HEK293 (cell line): Measurements from ENCODE around the gene STK11.

ENCODE experiments used
- CTCF ChIA-PET: fragments of 350-600 bp; formaldehyde crosslinking; extraction: SDS; loops from one replicate; lab custom pipeline; 2021; ENCODE audit warnings: antibody characterized with exemption; lab: Yijun Ruan, JAX
- POLR2A ChIA-PET: fragments of 300-600 bp; formaldehyde crosslinking; extraction: SDS; loops from one replicate; lab custom pipeline; 2020; ENCODE audit warnings: antibody characterized with exemption, inconsistent platforms; lab: Yijun Ruan, JAX
- H3K27ac ChIP-seq: fragments of 200-500 bp; sonication (Bioruptor generic); 2 replicates; pipeline ENCODE4 v1.5.1; 2014; ENCODE audit warnings: low read depth, low read length, control low read depth, inconsistent platforms; ENCODE audit errors: extremely low read depth
- H3K36me3 ChIP-seq, 2 experiments: fragments of 200-500 bp in 1 of 2; sonication (Bioruptor generic) in 1 of 2; 1 replicate in 1 of 2; 2 replicates in 1 of 2; pipeline ENCODE4 v1.5.1; 2014 to 2017; ENCODE audit warnings: inconsistent platforms in 2 of 2, low read length in 2 of 2; ENCODE audit not compliant: control insufficient read depth in 2 of 2, insufficient read depth in 1 of 2
- H3K4me1 ChIP-seq: fragments of 200-500 bp; sonication (Bioruptor generic); 2 replicates; pipeline ENCODE4 v1.5.1; 2014; ENCODE audit warnings: mild to moderate bottlenecking, low read length, inconsistent platforms; ENCODE audit not compliant: control insufficient read depth, insufficient read depth
- H3K4me3 ChIP-seq: 2 replicates; pipeline ENCODE4 v1.5.1; 2011; ENCODE audit warnings: low read depth, mild to moderate bottlenecking, control low read depth, low read length, moderate library complexity
- H3K9me3 ChIP-seq: fragments of 200-500 bp; sonication (Bioruptor generic); 2 replicates; pipeline ENCODE4 v1.5.1; 2014; ENCODE audit warnings: low read depth, low read length, inconsistent platforms; ENCODE audit not compliant: control insufficient read depth, insufficient read depth
- BCL11A ChIP-seq: fragments of 450-650 bp; formaldehyde crosslinking; IDR thresholded peaks from 2 replicates; pipeline ENCODE4 v1.5.1; 2016; ENCODE audit warnings: low read depth, missing biosample characterization, missing genetic modification characterization
- EGR2 ChIP-seq: fragments of 450-650 bp; formaldehyde crosslinking; IDR thresholded peaks from 2 replicates; pipeline ENCODE4 v1.5.1; 2016; ENCODE audit warnings: low read depth, missing biosample characterization, missing genetic modification characterization
- GLIS1 ChIP-seq: fragments of 450-650 bp; formaldehyde crosslinking; IDR thresholded peaks from 2 replicates; pipeline ENCODE4 v1.5.1; 2016; ENCODE audit warnings: missing biosample characterization, missing genetic modification characterization
- HIC1 ChIP-seq: fragments of 450-650 bp; formaldehyde crosslinking; IDR thresholded peaks from 2 replicates; pipeline ENCODE4 v1.5.1; 2016; ENCODE audit warnings: missing biosample characterization, missing genetic modification characterization
- KLF1 ChIP-seq: fragments of 450-650 bp; formaldehyde crosslinking; IDR thresholded peaks from 2 replicates; pipeline ENCODE4 v1.5.1; 2016; ENCODE audit warnings: missing biosample characterization, missing genetic modification characterization
- SP2 ChIP-seq: fragments of 450-650 bp; formaldehyde crosslinking; IDR thresholded peaks from 2 replicates; pipeline ENCODE4 v1.5.1; 2016; ENCODE audit warnings: missing biosample characterization, missing genetic modification characterization
- YY2 ChIP-seq: fragments of 450-650 bp; formaldehyde crosslinking; IDR thresholded peaks from 2 replicates; pipeline ENCODE4 v1.5.1; 2016; ENCODE audit warnings: missing biosample characterization, missing genetic modification characterization
- ZBTB49 ChIP-seq: fragments of 450-650 bp; formaldehyde crosslinking; IDR thresholded peaks from 2 replicates; pipeline ENCODE4 v1.5.1; 2016; ENCODE audit warnings: missing biosample characterization, missing genetic modification characterization, low read depth
- ZFHX2 ChIP-seq: fragments of 450-650 bp; formaldehyde crosslinking; conservative IDR thresholded peaks from 2 replicates; pipeline ENCODE4 v1.5.1; 2016; ENCODE audit warnings: missing biosample characterization, missing genetic modification characterization
- ZNF138 ChIP-seq: fragments of 450-650 bp; formaldehyde crosslinking; IDR thresholded peaks from 2 replicates; pipeline ENCODE4 v1.5.1; 2016; ENCODE audit warnings: missing biosample characterization, missing genetic modification characterization, borderline replicate concordance
- ZNF239 ChIP-seq: fragments of 450-650 bp; formaldehyde crosslinking; IDR thresholded peaks from 2 replicates; pipeline ENCODE4 v1.5.1; 2016; ENCODE audit warnings: missing biosample characterization, missing genetic modification characterization
- ZNF274 ChIP-seq, 2 experiments: fragments of 200-500 bp in 1 of 2; fragments of 450-650 bp in 1 of 2; sonication (Bioruptor generic) in 1 of 2; formaldehyde crosslinking in 1 of 2; IDR thresholded peaks; 2 replicates each; pipeline versions ENCODE4 v1.5.1 to v1.6.1; 2014 to 2016; ENCODE audit warnings: borderline replicate concordance in 1 of 2, inconsistent platforms in 1 of 2, low read length in 1 of 2, missing biosample characterization in 1 of 2, missing genetic modification characterization in 1 of 2
- ZNF350 ChIP-seq: fragments of 450-650 bp; formaldehyde crosslinking; IDR thresholded peaks from 2 replicates; pipeline ENCODE4 v1.5.0; 2017; ENCODE audit warnings: missing biosample characterization, mild to moderate bottlenecking, missing genetic modification characterization
- ZNF354C ChIP-seq: fragments of 450-650 bp; formaldehyde crosslinking; IDR thresholded peaks from 2 replicates; pipeline ENCODE4 v1.5.1; 2016; ENCODE audit warnings: missing biosample characterization, missing genetic modification characterization, low read depth, borderline replicate concordance
- ZNF600 ChIP-seq: fragments of 450-650 bp; formaldehyde crosslinking; IDR thresholded peaks from 2 replicates; pipeline ENCODE4 v1.5.1; 2016; ENCODE audit warnings: missing biosample characterization, missing genetic modification characterization
- ZNF623 ChIP-seq: fragments of 450-650 bp; formaldehyde crosslinking; IDR thresholded peaks from 2 replicates; pipeline ENCODE4 v1.5.1; 2016; ENCODE audit warnings: missing biosample characterization, missing genetic modification characterization
- ZNF701 ChIP-seq: fragments of 450-650 bp; formaldehyde crosslinking; IDR thresholded peaks from 2 replicates; pipeline ENCODE4 v1.5.1; 2016; ENCODE audit warnings: missing biosample characterization, missing genetic modification characterization
- ZNF792 ChIP-seq: fragments of 450-650 bp; formaldehyde crosslinking; IDR thresholded peaks from 2 replicates; pipeline ENCODE4 v1.5.1; 2016; ENCODE audit warnings: missing biosample characterization, missing genetic modification characterization
- ZSCAN23 ChIP-seq: fragments of 450-650 bp; formaldehyde crosslinking; IDR thresholded peaks from 2 replicates; pipeline ENCODE4 v1.5.1; 2016; ENCODE audit warnings: missing biosample characterization, missing genetic modification characterization
- TF ChIP-seq, protein P1 (sequence below): fragments of 450-650 bp; formaldehyde crosslinking; IDR thresholded peaks from 2 replicates; pipeline ENCODE4 v1.5.1; 2016; ENCODE audit warnings: missing biosample characterization, missing genetic modification characterization
- TF ChIP-seq, protein P2 (sequence below): fragments of 450-650 bp; formaldehyde crosslinking; IDR thresholded peaks from 2 replicates; pipeline ENCODE4 v1.5.1; 2017; ENCODE audit warnings: missing biosample characterization, missing genetic modification characterization
- TF ChIP-seq, protein P3 (sequence below): fragments of 450-650 bp; formaldehyde crosslinking; IDR thresholded peaks from 2 replicates; pipeline ENCODE4 v1.5.1; 2016; ENCODE audit warnings: missing biosample characterization, missing genetic modification characterization

STK11 gene

GRCh38 chr19:1161716-1162115 lies 43.9 kb upstream of the STK11 start:
- Histone ChIP-seq H3K4me1 (0 out of 2 replicates have a peak, but pooled peaks cover 2% of the 10 kb centered on the region), H3K36me3 (peaks cover 0 to 4% of the 10 kb centered on the region in 2 experiments; a peak in 1 of 3 replicates), H3K27ac (no peak overlapping the region), H3K9me3 (no peaks in the 10 kb centered on the region), H3K4me3 (no peak overlapping the region)
- ChIA-PET POLR2A (interaction anchor here (0.6 to 1.0 kb wide), 3 partner anchors 8 to 147 kb away, joined by 3 to 10 read pairs (median 3); partner anchors contain the start of gene GPX4), CTCF (no interaction called here)
- peak; percentile 16; the same call in 1 of the 2 replicates for TF ChIP-seq GLIS1 (tag by site-specific recombination)
- TF ChIP-seq ZNF239: no peak
- TF ChIP-seq ZNF623: no peak
- TF ChIP-seq ZBTB49 (tag by site-specific recombination): no peak
- TF ChIP-seq ZFHX2 (tag by site-specific recombination): 0 out of 2 replicates have a peak, but pooled peaks have one; percentile 14
- peak; percentile 53; the same call in 1 of the 2 replicates for TF ChIP-seq EGR2 (tag by site-specific recombination)
- 0 out of 2 replicates have a peak, but pooled peaks have one; percentile 18 for TF ChIP-seq ZNF600 (tag by site-specific recombination)
- TF ChIP-seq ZNF701: no peak

- CTCF ChIA-PET: no interaction called here
- Histone ChIP-seq H3K4me1 (0 out of 2 replicates have a peak, but pooled peaks cover 2% of the 10 kb centered on the region), H3K4me3 (no peak overlapping the region), H3K36me3 (peaks cover 0 to 5% of the 10 kb centered on the region in 2 experiments; a peak in 1 of 3 replicates), H3K27ac (no peak overlapping the region), H3K9me3 (no peaks in the 10 kb centered on the region)
- POLR2A ChIA-PET: interaction anchor here (0.6 to 1.0 kb wide), 2 partner anchors 59 to 146 kb away, joined by 3 to 10 read pairs; partner anchors contain the start of gene GPX4
- TF ChIP-seq ZNF354C (tag by site-specific recombination): no peak
- TF ChIP-seq, protein P1, sequence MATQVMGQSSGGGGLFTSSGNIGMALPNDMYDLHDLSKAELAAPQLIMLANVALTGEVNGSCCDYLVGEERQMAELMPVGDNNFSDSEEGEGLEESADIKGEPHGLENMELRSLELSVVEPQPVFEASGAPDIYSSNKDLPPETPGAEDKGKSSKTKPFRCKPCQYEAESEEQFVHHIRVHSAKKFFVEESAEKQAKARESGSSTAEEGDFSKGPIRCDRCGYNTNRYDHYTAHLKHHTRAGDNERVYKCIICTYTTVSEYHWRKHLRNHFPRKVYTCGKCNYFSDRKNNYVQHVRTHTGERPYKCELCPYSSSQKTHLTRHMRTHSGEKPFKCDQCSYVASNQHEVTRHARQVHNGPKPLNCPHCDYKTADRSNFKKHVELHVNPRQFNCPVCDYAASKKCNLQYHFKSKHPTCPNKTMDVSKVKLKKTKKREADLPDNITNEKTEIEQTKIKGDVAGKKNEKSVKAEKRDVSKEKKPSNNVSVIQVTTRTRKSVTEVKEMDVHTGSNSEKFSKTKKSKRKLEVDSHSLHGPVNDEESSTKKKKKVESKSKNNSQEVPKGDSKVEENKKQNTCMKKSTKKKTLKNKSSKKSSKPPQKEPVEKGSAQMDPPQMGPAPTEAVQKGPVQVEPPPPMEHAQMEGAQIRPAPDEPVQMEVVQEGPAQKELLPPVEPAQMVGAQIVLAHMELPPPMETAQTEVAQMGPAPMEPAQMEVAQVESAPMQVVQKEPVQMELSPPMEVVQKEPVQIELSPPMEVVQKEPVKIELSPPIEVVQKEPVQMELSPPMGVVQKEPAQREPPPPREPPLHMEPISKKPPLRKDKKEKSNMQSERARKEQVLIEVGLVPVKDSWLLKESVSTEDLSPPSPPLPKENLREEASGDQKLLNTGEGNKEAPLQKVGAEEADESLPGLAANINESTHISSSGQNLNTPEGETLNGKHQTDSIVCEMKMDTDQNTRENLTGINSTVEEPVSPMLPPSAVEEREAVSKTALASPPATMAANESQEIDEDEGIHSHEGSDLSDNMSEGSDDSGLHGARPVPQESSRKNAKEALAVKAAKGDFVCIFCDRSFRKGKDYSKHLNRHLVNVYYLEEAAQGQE (tag by site-specific recombination): no peak
- TF ChIP-seq ZNF274 (IDR thresholded peaks at IDR 0.05; ENCODE audit: low read length): no peak
- TF ChIP-seq ZNF274 (tag by site-specific recombination; IDR thresholded peaks at IDR 0.05; ENCODE audit: borderline replicate concordance): no peak
- TF ChIP-seq KLF1: no peak
- TF ChIP-seq ZNF138 (tag by site-specific recombination): no peak
- TF ChIP-seq BCL11A (tag by site-specific recombination): no peak
- TF ChIP-seq SP2 (tag by site-specific recombination): no peak
- TF ChIP-seq, protein P2, sequence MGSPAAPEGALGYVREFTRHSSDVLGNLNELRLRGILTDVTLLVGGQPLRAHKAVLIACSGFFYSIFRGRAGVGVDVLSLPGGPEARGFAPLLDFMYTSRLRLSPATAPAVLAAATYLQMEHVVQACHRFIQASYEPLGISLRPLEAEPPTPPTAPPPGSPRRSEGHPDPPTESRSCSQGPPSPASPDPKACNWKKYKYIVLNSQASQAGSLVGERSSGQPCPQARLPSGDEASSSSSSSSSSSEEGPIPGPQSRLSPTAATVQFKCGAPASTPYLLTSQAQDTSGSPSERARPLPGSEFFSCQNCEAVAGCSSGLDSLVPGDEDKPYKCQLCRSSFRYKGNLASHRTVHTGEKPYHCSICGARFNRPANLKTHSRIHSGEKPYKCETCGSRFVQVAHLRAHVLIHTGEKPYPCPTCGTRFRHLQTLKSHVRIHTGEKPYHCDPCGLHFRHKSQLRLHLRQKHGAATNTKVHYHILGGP (tag by site-specific recombination): no peak
- no peak for TF ChIP-seq ZNF792 (tag by site-specific recombination)
- TF ChIP-seq, protein P3, sequence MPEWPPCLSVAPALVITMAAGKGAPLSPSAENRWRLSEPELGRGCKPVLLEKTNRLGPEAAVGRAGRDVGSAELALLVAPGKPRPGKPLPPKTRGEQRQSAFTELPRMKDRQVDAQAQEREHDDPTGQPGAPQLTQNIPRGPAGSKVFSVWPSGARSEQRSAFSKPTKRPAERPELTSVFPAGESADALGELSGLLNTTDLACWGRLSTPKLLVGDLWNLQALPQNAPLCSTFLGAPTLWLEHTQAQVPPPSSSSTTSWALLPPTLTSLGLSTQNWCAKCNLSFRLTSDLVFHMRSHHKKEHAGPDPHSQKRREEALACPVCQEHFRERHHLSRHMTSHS (tag by site-specific recombination): no peak
- no peak for TF ChIP-seq ZNF350 (tag by site-specific recombination)
- TF ChIP-seq ZSCAN23 (tag by site-specific recombination): no peak
- TF ChIP-seq HIC1 (tag by site-specific recombination): no peak
- TF ChIP-seq YY2 (tag by site-specific recombination): no peak
Observed at GRCh38 chr19:1162404-1163282, 42.9 kb upstream of the STK11 start.
